SU-DHL-6 (cell line): ENCODE measurements around the gene ADRA2A.

ENCODE experiments used
- H2AFZ ChIP-seq: fragments of 200-600 bp; sonication (generic); 2 replicates; pipeline ENCODE4 v1.6.1; 2014; ENCODE audit warnings: low read depth, mild to moderate bottlenecking, moderate library complexity, mixed read lengths, antibody characterized with exemption, low read length; ENCODE audit not compliant: severe bottlenecking
- H3F3A ChIP-seq: fragments of 200-600 bp; shearing (Covaris generic); 2 replicates; pipeline ENCODE4 v1.6.0; 2016; ENCODE audit warnings: antibody characterized with exemption, mild to moderate bottlenecking; ENCODE audit not compliant: insufficient read depth
- H3K27ac ChIP-seq: fragments of 200-600 bp; sonication (generic); 2 replicates; pipeline ENCODE4 v1.5.1; 2016; ENCODE audit warnings: low read depth, mild to moderate bottlenecking, low read length, moderate library complexity, mixed read lengths
- H3K27me3 ChIP-seq: fragments of 200-600 bp; sonication (generic), shearing (Covaris generic); 2 replicates; pipeline ENCODE4 v1.6.0; 2014; ENCODE audit warnings: mild to moderate bottlenecking, low read length
- H3K36me3 ChIP-seq: fragments of 200-600 bp; sonication (generic); 2 replicates; pipeline ENCODE4 v1.6.1; 2014; ENCODE audit warnings: mild to moderate bottlenecking, low read length, mixed read lengths
- H3K4me2 ChIP-seq: fragments of 300-600, 200-600 bp; shearing (Covaris generic), sonication (generic); 2 replicates; pipeline ENCODE4 v1.6.0; 2014; ENCODE audit warnings: low read length, low read depth, mild to moderate bottlenecking; ENCODE audit not compliant: poor library complexity, severe bottlenecking
- H3K4me3 ChIP-seq: fragments of 200-600 bp; sonication (generic); 2 replicates; pipeline ENCODE4 v1.5.1; 2014; ENCODE audit warnings: antibody characterized with exemption, low read length, mild to moderate bottlenecking, mixed read lengths; ENCODE audit not compliant: insufficient read depth, poor library complexity, severe bottlenecking
- H3K79me2 ChIP-seq: fragments of 200-600 bp; sonication (generic); 2 replicates; pipeline ENCODE4 v1.6.1; 2014; ENCODE audit warnings: mild to moderate bottlenecking, low read length, moderate library complexity; ENCODE audit not compliant: insufficient read depth
- H3K9ac ChIP-seq: fragments of 200-600 bp; sonication (generic); 2 replicates; pipeline ENCODE4 v1.7.0; 2014; ENCODE audit warnings: mild to moderate bottlenecking, low read length
- H3K9me2 ChIP-seq: fragments of 200-600 bp; sonication (generic); replicated peaks from 2 replicates; pipeline ENCODE4 v1.6.1; 2014; ENCODE audit warnings: low read length; ENCODE audit not compliant: insufficient read depth
- H3K9me3 ChIP-seq: fragments of 200-600 bp; sonication (generic); 2 replicates; pipeline ENCODE4 v1.6.1; 2014; ENCODE audit warnings: low read length, mixed read lengths; ENCODE audit not compliant: insufficient read depth
- H4K20me1 ChIP-seq: fragments of 200-600 bp; sonication (generic); 2 replicates; pipeline ENCODE4 v1.6.1; 2014; ENCODE audit warnings: low read depth, mild to moderate bottlenecking, antibody characterized with exemption, low read length, moderate library complexity, mixed read lengths
- EZH2phosphoT487 ChIP-seq: fragments of 200-600 bp; sonication (generic), shearing (Covaris generic); conservative IDR thresholded peaks from 2 replicates; pipeline ENCODE4 v1.6.1; 2018; ENCODE audit warnings: mild to moderate bottlenecking, antibody characterized with exemption, low read length, moderate library complexity, mixed read lengths
- TF ChIP-seq, protein P1 (sequence below): fragments of 200-600 bp; sonication (generic); IDR thresholded peaks from one replicate; pipeline ENCODE4 v1.5.1; 2017; ENCODE audit warnings: antibody characterized with exemption, mild to moderate bottlenecking, low read length, moderate library complexity; ENCODE audit not compliant: insufficient read depth, poor library complexity, severe bottlenecking

ADRA2A gene

DNA sequence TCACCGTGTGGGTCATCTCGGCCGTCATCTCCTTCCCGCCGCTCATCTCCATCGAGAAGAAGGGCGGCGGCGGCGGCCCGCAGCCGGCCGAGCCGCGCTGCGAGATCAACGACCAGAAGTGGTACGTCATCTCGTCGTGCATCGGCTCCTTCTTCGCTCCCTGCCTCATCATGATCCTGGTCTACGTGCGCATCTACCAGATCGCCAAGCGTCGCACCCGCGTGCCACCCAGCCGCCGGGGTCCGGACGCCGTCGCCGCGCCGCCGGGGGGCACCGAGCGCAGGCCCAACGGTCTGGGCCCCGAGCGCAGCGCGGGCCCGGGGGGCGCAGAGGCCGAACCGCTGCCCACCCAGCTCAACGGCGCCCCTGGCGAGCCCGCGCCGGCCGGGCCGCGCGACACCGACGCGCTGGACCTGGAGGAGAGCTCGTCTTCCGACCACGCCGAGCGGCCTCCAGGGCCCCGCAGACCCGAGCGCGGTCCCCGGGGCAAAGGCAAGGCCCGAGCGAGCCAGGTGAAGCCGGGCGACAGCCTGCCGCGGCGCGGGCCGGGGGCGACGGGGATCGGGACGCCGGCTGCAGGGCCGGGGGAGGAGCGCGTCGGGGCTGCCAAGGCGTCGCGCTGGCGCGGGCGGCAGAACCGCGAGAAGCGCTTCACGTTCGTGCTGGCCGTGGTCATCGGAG is 1.8 kb downstream of the ADRA2A start:
- Histone ChIP-seq H3K9me3 (no peaks in the 10 kb centered on the region), H3K4me3 (no peak overlapping the region), H3K27ac (no peak overlapping the region), H2AFZ (no peak overlapping the region), H3F3A (no peaks in the 10 kb centered on the region), H3K27me3 (no peaks in the 10 kb centered on the region), H3K9me2 (no peaks in the 10 kb centered on the region), H3K9ac (no peak overlapping the region), H4K20me1 (no peaks in the 10 kb centered on the region), H3K4me2 (no peak overlapping the region), H3K36me3 (no peaks in the 10 kb centered on the region), H3K79me2 (no peaks in the 10 kb centered on the region)
- TF ChIP-seq, protein P1, sequence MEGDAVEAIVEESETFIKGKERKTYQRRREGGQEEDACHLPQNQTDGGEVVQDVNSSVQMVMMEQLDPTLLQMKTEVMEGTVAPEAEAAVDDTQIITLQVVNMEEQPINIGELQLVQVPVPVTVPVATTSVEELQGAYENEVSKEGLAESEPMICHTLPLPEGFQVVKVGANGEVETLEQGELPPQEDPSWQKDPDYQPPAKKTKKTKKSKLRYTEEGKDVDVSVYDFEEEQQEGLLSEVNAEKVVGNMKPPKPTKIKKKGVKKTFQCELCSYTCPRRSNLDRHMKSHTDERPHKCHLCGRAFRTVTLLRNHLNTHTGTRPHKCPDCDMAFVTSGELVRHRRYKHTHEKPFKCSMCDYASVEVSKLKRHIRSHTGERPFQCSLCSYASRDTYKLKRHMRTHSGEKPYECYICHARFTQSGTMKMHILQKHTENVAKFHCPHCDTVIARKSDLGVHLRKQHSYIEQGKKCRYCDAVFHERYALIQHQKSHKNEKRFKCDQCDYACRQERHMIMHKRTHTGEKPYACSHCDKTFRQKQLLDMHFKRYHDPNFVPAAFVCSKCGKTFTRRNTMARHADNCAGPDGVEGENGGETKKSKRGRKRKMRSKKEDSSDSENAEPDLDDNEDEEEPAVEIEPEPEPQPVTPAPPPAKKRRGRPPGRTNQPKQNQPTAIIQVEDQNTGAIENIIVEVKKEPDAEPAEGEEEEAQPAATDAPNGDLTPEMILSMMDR, result no peak
- no peak for TF ChIP-seq EZH2phosphoT487

DNA sequence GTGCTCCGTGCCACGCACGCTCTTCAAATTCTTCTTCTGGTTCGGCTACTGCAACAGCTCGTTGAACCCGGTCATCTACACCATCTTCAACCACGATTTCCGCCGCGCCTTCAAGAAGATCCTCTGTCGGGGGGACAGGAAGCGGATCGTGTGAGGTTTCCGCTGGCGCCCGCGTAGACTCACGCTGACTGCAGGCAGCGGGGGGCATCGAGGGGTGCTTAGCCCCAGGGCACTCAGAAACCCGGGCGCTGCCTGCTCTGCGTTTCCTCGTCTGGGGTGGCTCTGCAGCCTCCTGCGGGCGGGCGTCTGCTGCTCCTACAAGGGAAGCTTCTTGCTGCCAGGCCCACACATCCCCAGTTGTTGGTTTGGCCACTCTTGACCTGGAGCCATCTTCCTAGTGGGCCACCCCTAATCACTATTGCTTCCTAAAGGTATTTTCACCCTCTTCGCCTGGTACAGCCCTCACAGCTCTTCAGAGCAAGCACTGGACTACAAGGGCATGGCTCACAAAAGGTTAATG is 2.5 kb downstream of the ADRA2A start:
- no peaks in the 10 kb centered on the region for H3K36me3 ChIP-seq
- no peaks in the 10 kb centered on the region for H4K20me1 ChIP-seq
- H3K27me3 ChIP-seq, result no peaks in the 10 kb centered on the region
- H3K79me2 ChIP-seq, result no peaks in the 10 kb centered on the region
- H3K4me3 ChIP-seq, result no peak overlapping the region
- no peaks in the 10 kb centered on the region for H3K9me2 ChIP-seq
- no peaks in the 10 kb centered on the region for H3F3A ChIP-seq
- TF ChIP-seq, protein P1, result no peak
- TF ChIP-seq EZH2phosphoT487, result no peak
- no peak overlapping the region for H2AFZ ChIP-seq
- no peak overlapping the region for H3K27ac ChIP-seq
- no peak overlapping the region for H3K4me2 ChIP-seq
- H3K9ac ChIP-seq, result no peak overlapping the region
- no peaks in the 10 kb centered on the region for H3K9me3 ChIP-seq

DNA sequence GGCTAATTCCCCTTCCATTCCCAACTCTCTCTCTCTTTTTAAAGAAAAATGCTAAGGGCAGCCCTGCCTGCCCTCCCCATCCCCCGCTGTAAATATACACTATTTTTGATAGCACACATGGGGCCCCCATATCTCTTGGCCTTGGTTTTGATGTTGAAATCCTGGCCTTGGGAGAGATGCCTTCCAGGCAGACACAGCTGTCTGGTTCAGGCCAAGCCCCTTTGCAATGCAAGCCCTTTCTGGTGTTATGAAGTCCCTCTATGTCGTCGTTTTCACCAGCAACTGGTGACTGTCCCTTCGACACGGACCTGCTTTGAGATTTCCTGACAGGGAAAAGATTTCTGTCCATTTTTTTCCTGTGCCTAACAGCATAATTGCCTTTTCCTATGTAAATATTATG is 3.0 kb downstream of the ADRA2A start:
- Histone ChIP-seq H3K9me2 (no peaks in the 10 kb centered on the region), H3K79me2 (no peaks in the 10 kb centered on the region), H3F3A (no peaks in the 10 kb centered on the region), H3K4me3 (no peak overlapping the region), H3K4me2 (no peak overlapping the region), H3K36me3 (no peaks in the 10 kb centered on the region), H2AFZ (no peak overlapping the region), H3K9me3 (no peaks in the 10 kb centered on the region), H3K9ac (no peak overlapping the region), H4K20me1 (no peaks in the 10 kb centered on the region), H3K27ac (no peak overlapping the region), H3K27me3 (no peaks in the 10 kb centered on the region)
- no peak for TF ChIP-seq EZH2phosphoT487
- TF ChIP-seq, protein P1, result no peak
